ENCODE measurements around the gene ATP8B3. TPM values are rescaled to one million over a fixed set of nuclear protein-coding genes. Genes with fewer than 3 reads are reported as not detected.

Gene ATP8B3
- total RNA-seq, 1 donor from 2014 or later, result 0.96 TPM

DNA sequence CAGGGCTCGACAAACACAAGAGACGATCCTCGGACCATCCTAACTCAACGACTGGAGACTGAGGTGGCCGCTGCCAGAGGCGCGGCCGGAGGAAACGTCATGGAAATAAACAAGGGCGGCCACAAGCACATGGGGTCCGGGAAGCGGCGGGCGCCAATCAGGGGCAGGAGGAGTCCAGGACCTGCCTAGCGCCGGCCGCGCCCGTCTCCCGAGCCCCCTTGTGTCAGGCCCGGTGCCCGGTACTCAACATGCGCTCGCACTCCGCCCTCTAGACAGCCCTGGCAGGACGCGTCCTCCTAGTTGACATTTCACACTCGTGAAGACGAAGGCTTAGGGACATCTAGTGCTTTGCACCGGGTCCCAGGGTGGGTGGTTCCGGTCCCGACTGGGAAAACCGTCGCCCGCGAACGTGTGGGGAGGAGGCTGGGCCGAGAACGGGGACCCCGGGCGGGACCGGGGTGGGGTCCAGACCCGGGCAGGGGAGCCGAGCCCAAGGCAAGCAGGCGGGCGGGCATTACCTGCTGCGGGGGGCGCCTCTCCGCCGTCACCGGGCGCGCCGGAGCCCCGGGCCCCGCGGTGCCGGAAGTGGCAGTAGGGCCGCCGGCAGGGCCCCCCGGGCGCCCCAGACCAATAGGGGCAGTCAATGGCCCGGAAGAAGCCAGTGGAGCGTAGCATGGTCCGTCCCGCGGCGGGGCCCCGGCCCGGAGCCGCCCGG is 35.8 kb upstream of the ATP8B3 start:
- DNase-seq (ENCODE audit: low read depth), result no peak
- Histone ChIP-seq H3K4me3 (ENCODE audit: low read depth, low read length) (peak overlapping the region; percentile 58), H3K36me3 (ENCODE audit: control insufficient read depth, insufficient read depth, low read length) (no peaks in the 10 kb centered on the region), H3K27me3 (ENCODE audit: control insufficient read depth, insufficient read depth, low read length) (no peaks in the 10 kb centered on the region)
- TF ChIP-seq, protein P1, sequence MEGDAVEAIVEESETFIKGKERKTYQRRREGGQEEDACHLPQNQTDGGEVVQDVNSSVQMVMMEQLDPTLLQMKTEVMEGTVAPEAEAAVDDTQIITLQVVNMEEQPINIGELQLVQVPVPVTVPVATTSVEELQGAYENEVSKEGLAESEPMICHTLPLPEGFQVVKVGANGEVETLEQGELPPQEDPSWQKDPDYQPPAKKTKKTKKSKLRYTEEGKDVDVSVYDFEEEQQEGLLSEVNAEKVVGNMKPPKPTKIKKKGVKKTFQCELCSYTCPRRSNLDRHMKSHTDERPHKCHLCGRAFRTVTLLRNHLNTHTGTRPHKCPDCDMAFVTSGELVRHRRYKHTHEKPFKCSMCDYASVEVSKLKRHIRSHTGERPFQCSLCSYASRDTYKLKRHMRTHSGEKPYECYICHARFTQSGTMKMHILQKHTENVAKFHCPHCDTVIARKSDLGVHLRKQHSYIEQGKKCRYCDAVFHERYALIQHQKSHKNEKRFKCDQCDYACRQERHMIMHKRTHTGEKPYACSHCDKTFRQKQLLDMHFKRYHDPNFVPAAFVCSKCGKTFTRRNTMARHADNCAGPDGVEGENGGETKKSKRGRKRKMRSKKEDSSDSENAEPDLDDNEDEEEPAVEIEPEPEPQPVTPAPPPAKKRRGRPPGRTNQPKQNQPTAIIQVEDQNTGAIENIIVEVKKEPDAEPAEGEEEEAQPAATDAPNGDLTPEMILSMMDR (IDR thresholded peaks at IDR 0.05; ENCODE audit: insufficient read depth, low read length, poor library complexity, severe bottlenecking), result no peak

DNA sequence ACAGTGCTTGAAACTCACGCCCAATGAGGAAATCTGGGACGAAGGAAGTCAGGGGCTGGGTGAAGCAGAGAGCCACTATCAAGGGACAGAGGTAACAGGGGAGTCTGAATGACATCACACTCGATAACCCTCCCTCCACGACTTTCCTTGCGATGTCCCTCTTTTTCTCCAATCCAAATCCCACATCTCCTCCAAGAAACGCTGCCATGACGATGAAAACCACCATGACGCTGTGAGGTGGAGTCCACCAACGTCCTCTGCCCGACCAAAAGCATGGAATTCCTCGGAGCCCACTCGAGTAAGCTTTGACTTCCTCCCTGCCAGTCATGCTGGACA is 35.2 kb upstream of the ATP8B3 start:
- Histone ChIP-seq H3K27me3 (ENCODE audit: control insufficient read depth, insufficient read depth, low read length) (no peaks in the 10 kb centered on the region), H3K4me3 (ENCODE audit: low read depth, low read length) (peak overlapping the region; percentile 58), H3K36me3 (ENCODE audit: control insufficient read depth, insufficient read depth, low read length) (no peaks in the 10 kb centered on the region)
- TF ChIP-seq, protein P1 (IDR thresholded peaks at IDR 0.05; ENCODE audit: insufficient read depth, low read length, poor library complexity, severe bottlenecking), result no peak
- DNase-seq (ENCODE audit: low read depth), result no peak

DNA sequence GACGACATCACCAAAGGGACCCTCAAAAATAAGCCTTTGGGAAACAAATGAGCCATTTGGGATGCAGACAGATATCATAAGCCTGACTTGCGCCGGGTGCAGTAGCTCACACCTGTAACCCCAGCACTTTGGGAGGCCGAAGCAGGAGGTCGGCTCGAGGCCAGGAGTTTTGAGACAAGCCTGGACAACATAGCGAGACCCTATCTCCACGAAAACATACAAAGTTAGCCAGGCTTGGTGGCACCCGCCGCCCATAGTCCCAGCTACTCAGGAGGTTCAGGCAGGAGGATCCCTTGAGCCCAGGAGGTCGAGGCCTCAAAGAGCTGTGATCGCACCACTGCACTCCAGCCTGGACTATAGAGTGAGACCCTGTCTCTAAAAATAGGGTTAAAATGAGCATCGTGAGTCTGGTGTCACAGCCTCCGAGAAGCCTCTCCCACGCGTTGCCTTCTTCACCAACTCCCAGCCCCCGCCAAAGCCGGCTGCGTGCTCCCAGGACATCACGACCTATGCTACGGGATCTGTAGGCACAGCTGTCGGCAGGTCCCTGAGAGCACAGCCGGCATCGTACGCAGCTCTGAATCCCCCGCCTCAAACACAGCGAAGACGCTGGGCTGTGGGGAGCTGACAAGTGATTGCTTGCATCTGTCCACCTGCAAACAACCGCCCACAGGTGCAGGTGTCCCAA is 34.6 kb upstream of the ATP8B3 start:
- TF ChIP-seq, protein P1 (IDR thresholded peaks at IDR 0.05; ENCODE audit: insufficient read depth, low read length, poor library complexity, severe bottlenecking), result no peak
- no peaks in the 10 kb centered on the region for H3K36me3 ChIP-seq (ENCODE audit: control insufficient read depth, insufficient read depth, low read length)
- H3K4me3 ChIP-seq (ENCODE audit: low read depth, low read length), result peak overlapping the region; percentile 58
- DNase-seq (ENCODE audit: low read depth), result no peak
- no peaks in the 10 kb centered on the region for H3K27me3 ChIP-seq (ENCODE audit: control insufficient read depth, insufficient read depth, low read length)

DNA sequence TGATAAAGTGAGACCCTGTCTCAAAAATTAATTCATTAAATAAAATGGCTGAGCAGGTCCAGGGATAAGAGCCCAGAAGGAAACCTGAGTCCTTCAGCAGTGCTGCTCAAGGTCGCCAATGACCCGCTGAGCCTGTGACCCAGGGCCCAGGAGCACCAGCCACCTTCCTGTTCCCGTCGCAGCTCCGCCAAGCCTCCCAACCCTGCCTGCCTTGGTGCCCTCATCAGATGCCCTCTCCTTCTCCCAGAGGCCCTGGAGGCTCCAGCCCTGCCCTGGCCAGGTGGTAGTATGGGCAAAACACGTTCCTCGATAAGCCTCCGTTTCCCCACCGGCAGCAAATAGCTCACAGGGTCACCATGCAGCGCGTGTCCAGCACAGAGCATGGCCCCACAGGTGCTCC is 33.6 kb upstream of the ATP8B3 start:
- Histone ChIP-seq H3K4me3 (ENCODE audit: low read depth, low read length) (no peak overlapping the region), H3K27me3 (ENCODE audit: control insufficient read depth, insufficient read depth, low read length) (no peaks in the 10 kb centered on the region), H3K36me3 (ENCODE audit: control insufficient read depth, insufficient read depth, low read length) (no peaks in the 10 kb centered on the region)
- TF ChIP-seq, protein P1 (IDR thresholded peaks at IDR 0.05; ENCODE audit: insufficient read depth, low read length, poor library complexity, severe bottlenecking), result no peak
- no peak for DNase-seq (ENCODE audit: low read depth)

DNA sequence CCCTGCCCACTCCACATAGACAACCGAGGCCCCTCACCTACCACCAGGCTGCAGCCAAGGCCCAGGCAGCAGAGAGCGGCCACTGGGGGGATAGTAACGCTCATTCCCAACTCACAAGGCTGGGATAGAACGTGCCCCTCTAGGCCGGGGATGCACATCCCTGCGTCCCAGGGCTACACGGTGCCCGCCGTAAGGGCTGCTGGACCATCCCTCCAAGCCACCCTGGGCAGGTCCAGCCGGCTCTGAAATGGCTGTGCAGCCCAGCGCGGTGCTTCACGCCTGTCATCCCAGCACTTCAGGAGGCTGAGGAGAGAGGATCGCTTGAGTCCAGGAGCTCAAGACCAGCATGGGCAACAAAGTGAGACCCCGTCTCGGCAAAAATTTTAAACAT is 33.0 kb upstream of the ATP8B3 start:
- Histone ChIP-seq H3K4me3 (ENCODE audit: low read depth, low read length) (no peak overlapping the region), H3K36me3 (ENCODE audit: control insufficient read depth, insufficient read depth, low read length) (no peaks in the 10 kb centered on the region), H3K27me3 (ENCODE audit: control insufficient read depth, insufficient read depth, low read length) (no peaks in the 10 kb centered on the region)
- TF ChIP-seq, protein P1 (IDR thresholded peaks at IDR 0.05; ENCODE audit: insufficient read depth, low read length, poor library complexity, severe bottlenecking), result no peak
- DNase-seq (ENCODE audit: low read depth), result no peak

Data from kidney epithelial cell (primary cell).